ENCODE data around the gene ARL8B.

DNA sequence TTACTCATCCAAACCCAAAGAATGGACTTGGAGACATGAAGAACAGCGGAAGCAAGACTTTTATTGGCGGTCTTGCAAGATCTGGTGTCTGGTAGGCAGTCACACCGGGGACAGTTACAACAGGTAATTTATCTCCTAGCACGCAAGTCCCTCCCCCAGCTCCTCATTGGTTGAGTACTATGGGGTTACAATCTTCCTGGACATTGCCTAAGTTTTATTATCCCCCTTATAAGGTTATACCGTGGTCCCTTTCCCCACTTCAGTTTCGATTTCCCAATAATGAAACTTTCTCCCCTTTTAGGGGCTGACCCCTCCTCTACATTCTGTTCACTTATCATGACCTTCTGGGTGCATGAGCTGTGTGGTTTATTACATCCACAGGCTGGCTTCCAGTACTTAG is 18.7 kb downstream of the ARL8B start:
- TF ChIP-seq EZH2 (IDR thresholded peaks at IDR 0.05) (no peak), CTCF (IDR thresholded peaks at IDR 0.05) (no peak), EZH2phosphoT487 (IDR thresholded peaks at IDR 0.05) (no peak)
